HG03457 (cell line): Measurements from ENCODE around the gene SESN3.
"Not testable (repeated sequence)": the region's sequence is repeated elsewhere in the genome, so short reads cannot be mapped to it uniquely, and the experiment has no call there.

Experiments used
- ATAC-seq: cut with Tn5 transposase; IDR thresholded peaks from one replicate; pipeline ENCODE4 v1.9.1; 2021; ENCODE audit warnings: moderate number of reproducible peaks; ENCODE audit not compliant: unreplicated experiment

SESN3 gene

DNA sequence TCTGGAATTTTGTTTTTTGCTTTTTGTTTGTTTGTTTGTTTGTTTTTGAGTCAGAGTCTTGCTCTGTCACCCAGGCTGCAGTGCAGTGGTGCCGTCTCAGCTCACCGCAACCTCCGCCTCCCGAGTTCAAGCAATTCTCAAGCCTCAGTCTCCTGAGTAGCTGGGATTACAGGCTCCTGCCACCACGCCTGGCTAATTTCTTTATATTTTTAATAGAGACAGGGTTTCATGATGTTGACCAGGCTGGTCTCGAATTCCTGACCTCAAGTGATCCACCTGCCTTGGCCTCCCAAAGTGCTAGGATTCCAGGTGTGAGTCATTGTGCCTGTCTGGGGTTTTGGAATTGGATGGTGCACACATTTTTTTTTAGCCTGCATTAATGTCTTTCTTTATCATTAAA lies 20.9 kb upstream of the SESN3 start:
- ATAC-seq = not testable (repeated sequence)

DNA sequence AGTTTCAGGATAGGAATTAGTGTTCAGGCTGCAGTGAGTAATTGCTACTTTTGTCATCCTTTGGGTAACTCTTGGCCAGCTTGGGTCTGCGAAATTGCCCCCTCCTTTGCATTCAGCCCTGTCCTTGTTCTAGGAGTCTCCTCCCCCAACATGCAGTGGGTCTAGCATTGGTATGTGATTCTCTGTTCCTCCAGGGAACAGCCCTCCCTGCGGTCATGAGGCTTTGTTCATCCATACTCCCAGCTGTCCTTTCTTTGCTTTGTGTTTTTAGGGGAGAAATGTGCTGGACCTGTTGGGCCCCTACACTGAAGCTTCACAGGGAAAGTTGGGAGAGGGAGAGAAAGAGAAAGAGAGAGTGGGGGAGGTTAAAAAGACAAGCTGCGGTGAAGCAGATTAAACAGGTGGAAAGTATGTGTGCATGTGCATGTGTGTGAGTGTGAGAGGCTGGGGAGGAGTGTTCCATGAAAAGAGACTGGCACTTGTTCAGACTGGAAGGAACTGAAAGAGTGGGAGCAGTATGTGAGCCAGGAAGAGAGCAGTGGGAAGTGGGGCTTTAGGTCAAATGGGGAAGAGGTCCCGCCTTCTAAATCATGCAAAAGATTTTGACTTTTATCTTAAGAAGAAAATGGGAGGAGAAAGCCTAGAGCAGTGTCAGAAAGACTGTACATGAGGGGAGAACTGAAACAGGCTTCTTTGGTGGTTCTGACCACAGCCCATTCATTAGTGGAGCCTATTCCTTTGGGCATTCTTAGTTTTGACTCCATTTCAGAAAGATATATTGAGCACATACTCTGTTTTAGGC lies 17.9 kb upstream of the SESN3 start:
- ATAC-seq = peak; percentile 87

DNA sequence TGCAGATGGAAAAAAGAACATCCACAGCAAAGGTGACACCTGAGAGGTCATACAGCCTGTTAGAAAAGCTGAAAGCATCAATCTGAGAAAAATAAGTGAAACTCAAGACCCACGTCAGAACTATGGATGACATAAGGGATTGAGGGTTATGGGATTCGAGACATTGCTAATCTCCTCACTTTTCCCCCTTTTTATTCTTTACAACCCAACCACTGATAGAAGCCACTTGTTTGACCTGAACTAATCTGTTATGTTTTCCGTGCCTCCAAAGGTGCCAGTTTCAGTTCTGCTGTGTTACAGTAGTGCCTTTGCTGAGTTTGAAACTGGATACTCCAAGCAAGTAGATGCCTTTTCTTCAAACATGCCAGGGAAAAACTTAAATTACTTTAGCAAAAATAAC lies 16.9 kb upstream of the SESN3 start:
- ATAC-seq = no peak

DNA sequence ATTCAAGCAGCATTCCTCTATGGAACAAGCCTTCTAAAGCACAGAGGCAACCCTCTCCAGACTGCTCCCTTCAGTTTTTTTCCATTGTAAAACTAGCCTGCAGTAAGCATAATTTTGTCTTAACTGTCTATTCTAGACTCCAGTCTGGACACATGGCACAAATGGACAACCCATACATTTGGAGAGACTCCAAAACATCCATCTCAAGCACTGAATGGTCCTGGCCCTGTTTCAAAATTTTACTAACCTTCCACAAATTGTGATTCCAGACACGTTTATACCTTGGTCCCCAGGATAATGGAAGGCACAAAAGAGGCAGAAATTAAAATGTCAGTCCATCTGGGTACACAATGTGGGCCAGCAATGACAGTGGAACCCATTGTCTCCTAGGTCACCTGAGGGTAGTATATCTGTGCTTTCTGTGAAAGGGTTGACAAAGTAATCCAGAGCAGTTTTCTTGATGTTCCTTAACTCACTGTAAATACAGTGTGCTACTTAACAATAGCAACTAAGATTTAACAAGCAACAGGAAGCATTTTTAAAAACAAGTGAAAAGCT lies 16.2 kb upstream of the SESN3 start:
- no peak for ATAC-seq

DNA sequence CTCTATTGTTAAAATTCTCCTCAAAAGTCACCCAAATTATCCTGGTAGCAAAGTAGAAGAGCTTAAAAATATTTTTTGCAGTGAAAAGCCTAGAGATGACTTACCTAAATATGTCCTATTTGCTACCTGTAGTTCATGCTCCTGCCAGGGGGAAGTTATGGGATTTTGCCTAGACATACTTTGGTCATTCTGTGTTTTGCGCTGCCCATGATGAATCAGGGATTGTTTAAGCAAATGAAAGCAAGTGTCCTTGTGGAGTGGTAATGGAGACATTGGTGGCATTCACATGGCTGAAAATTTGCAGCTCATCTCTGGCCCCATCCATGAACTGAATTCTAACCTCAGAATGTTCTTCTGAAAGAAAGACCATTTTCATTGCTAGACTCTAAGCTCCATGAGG lies 14.6 kb upstream of the SESN3 start:
- ATAC-seq = no peak

DNA sequence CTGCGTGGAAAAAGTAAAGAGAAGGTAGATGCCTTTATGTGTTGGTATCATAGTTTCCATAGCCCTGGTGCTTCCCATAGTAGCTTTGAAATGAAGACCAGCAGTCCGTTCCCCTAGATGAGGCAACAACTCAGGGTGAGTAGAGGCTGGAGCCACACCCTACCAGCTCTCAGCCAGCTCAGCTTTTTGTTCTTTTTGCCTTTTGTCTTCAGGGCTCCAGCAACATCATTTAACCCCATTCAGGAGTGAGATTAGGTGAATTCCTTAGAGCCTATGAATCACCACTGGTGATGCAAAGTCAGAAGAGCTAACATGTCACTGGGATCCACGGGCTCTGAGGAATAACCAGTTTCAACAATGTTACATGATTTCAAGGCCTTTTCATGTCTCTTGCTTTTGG lies 14.0 kb upstream of the SESN3 start:
- no peak for ATAC-seq

DNA sequence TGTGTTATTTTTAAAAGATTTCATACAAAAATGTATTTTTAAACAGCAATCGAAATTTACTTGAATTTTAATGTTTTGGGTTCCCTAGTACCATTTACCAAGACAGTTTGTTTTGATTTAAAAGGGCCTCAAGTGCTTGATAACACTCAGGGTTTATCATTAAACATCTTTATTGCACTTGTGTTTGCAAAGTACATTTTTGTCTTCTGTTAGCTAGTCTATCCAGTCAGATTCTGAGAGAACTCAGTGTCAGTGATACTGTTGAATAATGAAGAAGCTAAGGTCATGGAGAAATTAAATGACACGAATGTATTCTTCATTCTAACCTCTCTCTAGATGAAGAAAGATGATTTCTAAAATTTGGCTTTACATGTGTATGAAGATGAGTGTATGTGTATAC lies 12.7 kb upstream of the SESN3 start:
- no peak for ATAC-seq

DNA sequence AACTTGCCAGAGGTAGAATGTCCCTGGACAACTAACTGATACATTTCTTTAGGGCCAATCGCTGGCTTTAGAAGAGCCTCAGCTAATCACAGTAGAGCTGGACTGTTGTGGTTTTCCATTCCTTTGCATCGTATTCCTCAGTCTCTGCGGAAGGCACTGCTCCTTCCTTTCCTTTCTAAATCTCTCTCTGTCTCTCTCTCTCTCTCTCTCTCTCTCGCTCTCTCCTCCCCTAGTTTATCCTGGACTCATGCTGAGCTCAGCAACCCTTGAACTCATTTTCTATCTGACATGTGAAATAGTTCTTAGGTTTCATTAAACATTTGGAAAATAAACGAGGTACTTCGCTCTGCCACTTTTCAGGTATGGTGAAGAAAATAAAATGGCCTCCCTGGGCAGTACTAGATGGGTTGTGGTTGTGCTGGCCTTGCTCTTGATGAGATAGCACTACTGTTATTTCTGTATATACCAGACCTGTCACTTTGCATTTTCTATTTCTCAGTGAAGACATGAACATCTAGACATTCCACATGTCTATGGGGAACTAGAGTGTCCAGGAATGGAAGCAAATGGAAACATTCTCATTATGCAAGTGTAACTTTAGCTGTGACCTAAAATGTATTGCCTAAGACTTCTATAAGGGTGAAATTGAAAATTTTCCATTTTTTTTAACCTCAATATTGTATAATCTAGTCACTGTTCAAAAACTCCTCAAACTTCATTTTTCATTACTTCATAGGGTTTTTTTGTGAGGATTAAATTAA lies 12.0 kb upstream of the SESN3 start:
- ATAC-seq = no peak

DNA sequence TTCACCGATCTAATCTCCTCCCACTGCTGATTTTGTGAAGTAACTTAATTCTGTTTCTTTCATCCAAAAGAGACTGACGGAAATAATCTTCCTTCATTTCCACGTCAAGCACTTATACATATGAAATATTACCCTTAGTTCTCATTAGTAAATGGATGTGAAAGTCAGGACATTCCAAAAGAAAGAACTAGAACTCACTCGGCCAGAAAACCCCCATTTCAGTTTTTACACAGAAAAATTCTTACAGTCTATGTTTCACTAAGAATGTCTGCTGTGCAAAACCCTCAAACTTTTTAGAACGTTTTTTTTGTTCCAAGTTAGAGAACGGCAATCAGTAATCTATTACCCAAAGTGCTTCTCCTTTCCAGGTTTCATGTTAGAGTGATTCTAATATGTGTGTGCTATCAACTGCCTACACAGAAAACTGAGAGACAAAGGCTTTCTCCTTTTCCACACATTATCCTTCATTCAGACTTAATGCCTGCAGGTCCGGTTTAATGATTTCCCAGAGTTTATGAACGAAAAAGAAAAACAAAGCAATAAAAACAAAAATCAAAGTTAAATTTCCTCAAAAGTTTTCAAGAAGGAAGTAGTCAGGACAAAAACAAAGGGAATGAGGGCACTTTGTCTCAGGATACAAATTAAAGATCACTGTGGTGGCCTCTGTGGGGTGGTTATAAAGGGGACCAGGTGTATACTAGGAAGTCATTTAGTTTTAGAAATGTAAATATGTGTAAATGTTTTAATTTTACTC lies 11.3 kb upstream of the SESN3 start:
- ATAC-seq = no peak

DNA sequence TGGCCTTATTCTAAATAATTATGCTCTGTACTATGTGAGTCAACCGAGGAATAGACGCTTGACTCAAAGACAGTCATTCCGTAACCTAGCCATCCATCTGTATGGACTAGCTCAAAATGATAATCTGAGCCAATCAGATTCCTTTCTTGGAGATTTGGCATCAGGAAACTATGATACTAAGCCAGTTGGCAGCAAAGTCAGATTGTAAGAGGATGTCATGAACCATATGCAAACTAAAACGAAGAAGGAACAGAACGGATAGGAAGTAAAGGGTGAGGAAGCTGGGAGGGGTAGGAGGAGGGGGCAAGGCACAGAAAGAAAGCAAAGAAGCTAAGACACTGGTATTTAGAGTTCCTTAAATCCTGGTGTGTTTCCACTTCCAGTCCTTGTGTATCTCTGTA lies 10.7 kb upstream of the SESN3 start:
- ATAC-seq = no peak

DNA sequence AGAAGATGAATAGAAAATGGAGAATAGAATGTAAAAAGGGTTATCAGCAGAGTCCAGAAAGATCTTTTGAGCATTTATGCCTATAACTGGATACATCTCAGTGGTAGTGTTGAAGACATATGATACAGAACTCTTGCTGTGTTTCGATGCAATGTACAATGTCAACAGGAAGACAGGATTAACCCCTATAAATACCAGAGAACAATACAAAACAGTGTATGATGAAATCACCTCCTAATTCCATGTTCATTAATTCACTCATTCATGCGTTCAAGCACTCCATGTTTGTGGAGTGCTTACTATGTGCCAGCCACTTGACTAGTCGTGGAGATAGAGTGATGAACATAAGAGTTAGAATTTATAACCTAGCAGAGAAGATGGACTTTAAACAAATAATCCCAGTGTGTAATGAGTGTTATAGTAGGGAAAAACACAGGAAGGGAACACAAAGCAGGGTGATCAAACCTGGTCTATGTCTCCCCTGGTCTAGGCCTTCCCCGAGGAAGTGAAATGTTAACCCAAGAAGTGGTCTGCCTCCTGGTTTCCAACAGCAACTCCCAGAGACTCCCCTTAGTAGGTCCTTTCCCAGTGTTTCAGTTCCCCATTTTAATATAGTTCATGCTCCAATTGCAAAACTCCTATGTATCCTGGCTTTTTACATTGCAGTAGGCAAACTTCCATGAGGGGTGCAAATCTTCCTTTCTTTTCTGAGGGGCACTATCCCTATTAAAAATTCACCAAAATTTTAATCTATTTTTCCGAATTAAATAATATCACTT lies 9.1 kb upstream of the SESN3 start:
- ATAC-seq = no peak

DNA sequence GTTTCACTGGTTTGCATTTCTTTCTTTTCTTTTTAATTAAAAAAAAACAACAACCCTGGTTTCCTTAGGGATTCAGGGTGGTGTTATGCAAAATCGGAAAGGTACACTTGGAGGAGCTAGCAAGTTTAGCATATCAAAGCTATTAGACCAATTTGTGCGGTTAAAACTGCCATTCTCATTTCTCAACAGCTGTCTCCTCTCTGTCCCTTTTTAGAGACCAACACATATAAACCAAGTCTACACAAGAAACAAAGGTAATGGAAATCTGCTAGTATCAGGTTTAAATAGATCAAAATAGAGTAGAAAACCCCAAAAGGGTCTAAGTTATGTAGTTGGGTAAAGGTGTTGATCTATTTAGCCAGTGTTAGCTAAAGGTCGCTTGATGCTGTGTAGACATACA lies 1.7 kb upstream of the SESN3 start:
- no peak for ATAC-seq

DNA sequence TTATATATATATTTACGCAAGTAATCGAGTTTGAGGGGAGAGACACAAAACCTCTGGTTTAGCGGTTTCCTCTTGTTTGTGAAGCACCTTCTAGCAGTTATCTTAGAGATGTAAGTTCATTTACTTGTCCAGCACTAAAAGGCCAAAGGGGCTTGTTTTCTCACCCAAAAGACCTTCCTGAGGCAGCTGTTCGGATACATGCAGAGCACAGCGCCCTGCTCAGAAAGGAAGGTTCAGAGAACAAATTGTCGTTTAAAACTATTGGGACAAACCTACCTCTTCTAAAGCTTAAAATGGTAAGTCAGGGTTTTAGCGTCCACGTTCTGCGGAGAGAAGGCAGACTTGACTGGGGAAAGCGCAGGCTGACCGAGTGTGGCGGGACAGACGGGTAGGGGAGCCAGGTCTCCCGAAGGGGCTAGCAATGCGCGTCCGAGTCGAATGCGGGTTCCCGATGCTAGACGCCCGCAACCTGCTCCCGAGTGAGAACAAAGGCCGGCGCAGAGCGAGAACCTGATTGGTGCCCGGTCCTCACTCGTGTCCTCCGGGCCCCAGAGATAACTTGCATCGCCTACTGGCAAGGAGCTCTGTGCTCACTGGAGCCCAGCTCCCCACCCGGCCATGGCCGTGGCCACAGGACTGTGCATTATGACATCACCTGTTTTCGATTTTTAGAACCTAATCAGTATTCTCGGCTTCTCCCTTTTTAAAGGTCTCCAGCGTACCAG lies 1.0 kb upstream of the SESN3 start:
- ATAC-seq = peak; percentile 26

DNA sequence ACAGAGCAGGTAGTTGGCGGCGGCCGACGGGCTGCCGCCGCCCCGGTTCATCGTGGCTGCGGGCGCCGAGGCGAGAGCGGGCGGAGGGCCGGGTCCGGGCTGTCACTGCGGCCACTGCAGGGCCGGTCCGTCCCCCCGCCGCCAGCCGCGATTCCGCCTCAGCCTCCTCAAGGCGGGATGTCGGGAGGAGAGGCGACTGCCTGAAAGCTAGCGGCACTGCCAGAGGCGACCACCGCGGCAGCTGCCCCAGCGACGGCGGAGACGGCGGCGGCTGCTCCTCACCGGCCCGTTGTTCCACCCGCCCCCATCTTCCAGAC lies 234 bp downstream of the SESN3 start:
- ATAC-seq = peak; percentile 1

DNA sequence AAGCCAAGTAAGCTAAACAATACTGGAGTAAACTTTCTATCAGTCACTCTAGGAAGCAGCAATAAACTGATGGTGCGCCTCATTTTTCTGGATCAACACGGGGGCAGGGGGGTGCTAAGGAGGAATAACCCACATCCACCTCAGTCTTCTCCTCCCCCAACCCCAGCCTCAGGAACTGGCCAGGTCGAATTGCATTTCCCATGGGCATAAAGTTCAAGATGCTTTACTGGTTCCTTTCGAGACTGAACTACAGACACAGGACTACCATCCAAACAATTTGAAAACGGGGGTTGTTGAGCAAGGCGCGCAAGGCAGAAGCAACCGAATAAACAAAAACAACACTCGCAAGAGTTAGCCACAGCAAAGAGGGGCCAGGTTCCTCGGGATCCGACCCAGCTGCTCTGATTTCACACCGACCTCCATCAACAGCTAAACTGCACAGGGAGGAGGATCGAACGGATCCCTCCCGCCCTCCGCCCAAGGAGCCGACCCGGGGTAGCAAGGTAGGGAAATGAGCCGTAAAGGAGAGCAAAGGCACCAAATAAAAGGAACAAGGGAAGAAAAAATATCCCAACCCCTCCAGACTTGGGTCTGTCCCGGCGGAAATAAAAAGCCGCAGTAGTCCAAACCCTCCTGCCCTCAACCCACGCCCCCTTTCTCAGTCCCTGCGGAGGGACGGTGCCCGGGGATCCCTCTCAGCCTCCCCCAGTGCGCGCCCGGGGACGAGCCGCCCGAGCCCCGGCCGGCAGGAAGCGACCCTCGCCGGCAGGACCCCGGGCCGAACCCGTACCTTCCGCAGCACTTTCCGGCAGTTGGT lies 801 bp downstream of the SESN3 start:
- ATAC-seq = no peak

DNA sequence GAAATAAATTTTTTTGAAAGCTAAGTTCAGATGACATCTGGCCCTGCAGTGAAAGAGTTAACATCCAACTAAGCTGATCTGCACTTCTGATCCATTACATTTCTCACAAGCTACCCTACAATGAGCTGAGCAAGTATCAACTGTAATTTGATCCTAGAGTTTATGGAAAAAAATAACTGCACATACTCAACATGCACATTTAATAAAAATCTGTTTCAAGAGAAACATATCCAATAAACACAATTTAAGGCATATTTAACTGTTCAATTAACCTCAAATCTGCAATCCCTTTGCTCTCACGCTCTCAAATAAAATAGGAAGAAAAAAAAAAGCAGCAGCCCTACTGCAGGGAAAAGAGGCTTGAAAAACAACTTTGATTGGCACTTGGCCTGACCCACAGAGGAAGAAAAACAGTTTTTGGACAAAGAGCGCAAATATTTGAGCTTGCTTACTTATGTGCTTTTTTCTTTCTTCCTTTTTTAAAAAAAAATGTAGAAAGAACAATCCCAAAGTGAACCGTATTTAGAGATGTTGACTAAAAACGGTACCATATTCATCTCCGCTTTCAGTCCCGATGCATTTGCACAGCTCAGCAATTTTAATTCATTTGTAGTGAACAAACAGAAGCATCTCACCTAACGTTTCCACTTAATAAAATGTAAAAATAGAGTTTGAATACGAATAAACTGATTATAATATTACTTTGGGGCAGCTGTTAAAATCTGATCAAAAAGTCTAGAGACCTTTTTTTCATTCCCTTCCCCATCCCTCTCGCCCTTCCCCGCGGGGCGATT lies 1.6 kb downstream of the SESN3 start:
- no peak for ATAC-seq

DNA sequence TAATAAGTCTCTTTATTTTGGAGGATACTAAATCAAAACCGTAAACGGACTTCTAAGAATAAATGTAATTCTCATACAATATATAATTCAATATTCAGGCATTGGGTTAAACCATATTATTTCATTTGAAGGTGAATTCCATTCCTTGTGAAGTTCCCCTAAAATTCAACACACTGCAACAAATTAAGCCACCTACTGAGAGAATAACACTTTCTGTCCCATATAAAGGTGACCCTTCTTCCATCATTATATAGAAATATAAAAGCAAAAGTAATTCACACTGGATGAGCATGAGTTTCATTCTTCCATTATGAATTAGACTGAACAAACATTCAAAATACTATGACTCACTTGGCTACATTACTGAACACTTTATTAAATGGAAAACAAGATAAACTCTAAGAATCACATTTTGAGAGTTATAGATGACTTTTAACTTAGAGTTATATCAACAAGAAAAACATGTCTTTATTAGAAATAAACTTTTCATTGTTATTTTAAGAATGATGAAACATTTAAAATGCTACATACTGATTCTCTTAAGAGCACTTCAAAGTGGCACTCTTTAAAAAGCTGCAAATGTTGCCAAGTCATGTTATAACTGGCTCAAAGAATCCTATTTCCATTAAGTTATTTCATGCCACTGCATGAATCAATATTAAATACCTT lies 2.8 kb downstream of the SESN3 start:
- no peak for ATAC-seq

DNA sequence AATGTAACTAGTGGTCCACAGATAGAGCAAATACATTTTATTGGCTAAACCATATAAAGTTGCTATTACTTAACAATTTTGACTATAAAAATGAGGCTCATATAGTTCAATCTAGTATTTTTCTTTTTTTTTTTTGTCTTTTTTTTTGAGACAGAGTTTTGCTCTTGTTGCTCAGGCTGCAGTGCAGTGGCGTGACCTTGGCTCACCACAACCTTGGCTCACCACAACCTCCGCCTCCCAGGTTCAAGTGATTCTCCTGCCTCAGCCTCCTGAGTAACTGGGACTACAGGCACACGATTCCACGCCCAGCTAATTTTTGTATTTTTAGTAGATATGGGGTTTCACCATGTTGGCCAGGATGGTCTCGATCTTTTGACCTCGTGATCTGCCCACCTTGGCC lies 3.9 kb downstream of the SESN3 start:
- ATAC-seq = not testable (repeated sequence)
